H1 (cell line): ENCODE measurements around the gene MBP. TPM values are rescaled to one million over a fixed set of nuclear protein-coding genes. Genes with fewer than 3 reads are reported as not detected.

Experiments
- BRCA1 ChIP-seq: IDR thresholded peaks from 2 replicates; pipeline ENCODE4 v1.6.1; 2012; ENCODE audit warnings: low read depth, low read length, improper control_type of control experiment
- CHD1 ChIP-seq: IDR thresholded peaks from 2 replicates; pipeline ENCODE4 v1.6.1; 2012; ENCODE audit warnings: low read depth, low read length, improper control_type of control experiment
- HDAC2 ChIP-seq, 2 experiments: fragments of 300-600 bp in 1 of 2; sonication (generic) in 1 of 2; IDR thresholded peaks; 2 replicates each; pipeline ENCODE4 v1.6.1; 2011 to 2012; ENCODE audit warnings: low read depth in 2 of 2, low read length in 2 of 2, mild to moderate bottlenecking in 2 of 2, moderate library complexity in 2 of 2, borderline replicate concordance in 1 of 2, inconsistent platforms in 1 of 2
- JUND ChIP-seq: IDR thresholded peaks from 2 replicates; pipeline ENCODE4 v1.6.1; 2011; ENCODE audit warnings: mild to moderate bottlenecking, improper control_type of control experiment, low read length
- MAFK ChIP-seq: IDR thresholded peaks from 2 replicates; pipeline ENCODE4 v1.6.1; 2012; ENCODE audit warnings: low read depth, mild to moderate bottlenecking, improper control_type of control experiment, low read length
- SP1 ChIP-seq: IDR thresholded peaks from 2 replicates; pipeline ENCODE4 v1.6.1; 2011; ENCODE audit warnings: low read depth, low read length
- TBP ChIP-seq: IDR thresholded peaks from 2 replicates; pipeline ENCODE4 v1.6.1; 2011; ENCODE audit warnings: low read depth, low read length, improper control_type of control experiment
- ZNF274 ChIP-seq: IDR thresholded peaks from 2 replicates; pipeline ENCODE4 v1.7.0; 2012; ENCODE audit warnings: low read length, borderline replicate concordance; ENCODE audit errors: extremely low read depth
- polyA plus RNA-seq, 7 experiments: library from polyadenylated mRNA; depleted of rRNA in 3 of 7; stranded (reverse) in 5 of 7; unstranded in 2 of 7; fragments of >200 nt in 5 of 7; fragments of 200-250 nt in 2 of 7; gene quantifications; 1 replicate in 5 of 7; 2 replicates in 1 of 7; 4 replicates in 1 of 7; pipeline versions ENCODE4 v1.2.1 to v1.2.3, GENCODE V29; 2011 to 2013; ENCODE audit warnings: missing spikeins in 2 of 7, mixed read lengths in 2 of 7
- total RNA-seq: library from RNA; stranded (reverse); fragmentation: NEBNext Ultra II Directional; extraction: Animal tissue kit (Norgen Biotek cat#: 25700); gene quantifications from 2 replicates; pipeline ENCODE4 v1.2.1, GENCODE V29; 2021

The MBP gene
- total and polyA plus RNA-seq, 2 of the 8 experiments (the other 6 are each of a cell fraction or from before 2014, with no cell fraction given) = 7.7 to 19.2 TPM

DNA sequence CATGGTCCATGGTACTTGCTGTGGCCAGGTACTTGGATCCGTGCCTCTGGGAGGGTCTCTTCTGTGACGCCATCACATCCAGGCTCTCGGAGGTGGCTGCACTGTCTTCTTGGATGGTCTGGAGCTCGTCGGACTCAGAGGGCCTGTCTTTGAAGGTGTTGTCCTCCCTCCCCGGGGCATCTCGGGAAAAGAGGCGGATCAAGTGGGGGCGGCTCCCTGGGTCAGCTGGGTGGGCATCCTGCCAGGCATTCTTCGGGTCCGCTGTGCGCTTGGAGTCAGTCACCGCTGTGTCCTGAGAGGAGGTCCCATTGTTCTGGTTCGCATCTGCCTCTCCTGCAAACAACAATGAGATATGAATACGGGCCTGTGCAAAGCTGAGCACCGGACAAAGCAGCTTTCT lies 115.6 kb downstream of the MBP start (continued):
- TF ChIP-seq ZNF274 (no peak), MAFK (no peak), HDAC2 (IDR thresholded peaks at IDR 0.05; ENCODE audit: borderline replicate concordance in 1 of 2, low read depth in 2 of 2, low read length in 2 of 2) (no peak), SP1 (no peak), JUND (no peak), CHD1 (no peak), TBP (no peak), BRCA1 (no peak)
